Vagina (tissue), 2 donors: ENCODE results near the gene ZSWIM4. TPM values are rescaled to one million over a fixed set of nuclear protein-coding genes. Genes with fewer than 3 reads are reported as not detected.

Experiments used
- DNase-seq, 2 donors: peaks; one replicate each; pipeline ENCODE4 v3.0.0-alpha.2; 2017; ENCODE audit errors: extremely low spot score in 2 of 2
- H3K27ac ChIP-seq: fragments of 200-600 bp; sonication (generic); one replicate; pipeline ENCODE4 v1.5.1; 2019
- H3K27me3 ChIP-seq: fragments of 200-600 bp; sonication (generic); one replicate; pipeline ENCODE4 v1.5.1; 2019
- H3K36me3 ChIP-seq, 2 donors: fragments of 200-600 bp; sonication (generic); one replicate each; pipeline ENCODE4 v1.5.1; 2017 to 2019
- H3K4me1 ChIP-seq: fragments of 200-600 bp; sonication (generic); one replicate; pipeline ENCODE4 v1.5.1; 2019
- H3K4me3 ChIP-seq, 2 donors: fragments of 200-600 bp; sonication (generic); 1 replicate in 1 of 2; 2 replicates in 1 of 2; pipeline ENCODE4 v1.5.1; 2016 to 2019
- H3K9me3 ChIP-seq: fragments of 200-600 bp; sonication (generic); one replicate; pipeline ENCODE4 v1.5.1; 2019
- POLR2A ChIP-seq, 2 donors: fragments of 450-650 bp; IDR thresholded peaks; one replicate each; pipeline ENCODE4 v1.6.1; 2017; ENCODE audit warnings: antibody characterized with exemption in 2 of 2, mild to moderate bottlenecking in 2 of 2, moderate library complexity in 2 of 2
- POLR2AphosphoS5 ChIP-seq, 2 donors: sonication (generic); formaldehyde crosslinking; IDR thresholded peaks; one replicate each; pipeline ENCODE4 v1.9.0; 2017; ENCODE audit warnings: antibody characterized with exemption in 2 of 2, mild to moderate bottlenecking in 2 of 2, low read depth in 1 of 2; ENCODE audit not compliant: insufficient read depth in 1 of 2
- intact Hi-C: fragments of 100-400 bp; cut with DNase I; formaldehyde crosslinking; loops from one replicate; pipeline ENCODE4 v1.15.1; 2023
- microRNA counts, 2 donors: library from miRNA; unstranded; fragments of <30 nt; microRNA quantifications; one replicate each; lab custom pipeline; 2016 to 2017
- microRNA-seq: library from miRNA; unstranded; fragments of <30 nt; microRNA quantifications from one replicate; pipeline ENCODE4, GENCODE V29; 2017; ENCODE audit warnings: borderline number of aligned reads, borderline replicate concordance
- small RNA-seq: library from RNA; depleted of rRNA; stranded (forward); fragments of <200 nt; gene quantifications from one replicate; pipeline ENCODE3, GENCODE V24; 2016
- total RNA-seq: library from RNA; depleted of rRNA; stranded (reverse); fragments of >200 nt; gene quantifications from one replicate; pipeline ENCODE4 v1.2.3, GENCODE V29; 2016
- TF ChIP-seq, protein P1 (sequence below), 3 experiments: fragments of 450-650 bp in 2 of 3; fragments of 200-600 bp in 1 of 3; sonication (generic) in 1 of 3; IDR thresholded peaks; one replicate each; pipeline ENCODE4 v1.5.1; 2017 to 2019; ENCODE audit warnings: antibody characterized with exemption in 3 of 3, mild to moderate bottlenecking in 2 of 3, moderate library complexity in 2 of 3

The ZSWIM4 gene
- total RNA-seq, 1 donor from 2014 or later: 13.0 TPM

DNA sequence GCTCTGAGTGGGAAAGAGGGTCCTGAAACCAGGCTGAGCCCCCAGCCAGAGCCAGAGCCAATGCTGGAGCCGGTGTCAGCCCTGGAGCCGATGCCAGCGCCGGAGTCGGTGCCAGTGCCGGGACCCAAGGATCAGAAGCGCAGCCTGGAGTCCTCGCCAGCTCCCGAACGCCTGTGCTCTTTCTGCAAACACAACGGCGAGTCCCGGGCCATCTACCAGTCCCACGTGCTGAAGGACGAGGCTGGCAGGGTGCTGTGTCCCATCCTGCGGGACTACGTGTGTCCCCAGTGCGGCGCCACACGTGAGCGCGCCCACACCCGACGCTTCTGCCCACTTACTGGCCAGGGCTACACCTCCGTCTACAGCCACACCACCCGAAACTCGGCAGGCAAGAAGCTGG lies 82.1 kb downstream of the ZSWIM4 start:
- DNase-seq: no peak
- TF ChIP-seq, protein P1, sequence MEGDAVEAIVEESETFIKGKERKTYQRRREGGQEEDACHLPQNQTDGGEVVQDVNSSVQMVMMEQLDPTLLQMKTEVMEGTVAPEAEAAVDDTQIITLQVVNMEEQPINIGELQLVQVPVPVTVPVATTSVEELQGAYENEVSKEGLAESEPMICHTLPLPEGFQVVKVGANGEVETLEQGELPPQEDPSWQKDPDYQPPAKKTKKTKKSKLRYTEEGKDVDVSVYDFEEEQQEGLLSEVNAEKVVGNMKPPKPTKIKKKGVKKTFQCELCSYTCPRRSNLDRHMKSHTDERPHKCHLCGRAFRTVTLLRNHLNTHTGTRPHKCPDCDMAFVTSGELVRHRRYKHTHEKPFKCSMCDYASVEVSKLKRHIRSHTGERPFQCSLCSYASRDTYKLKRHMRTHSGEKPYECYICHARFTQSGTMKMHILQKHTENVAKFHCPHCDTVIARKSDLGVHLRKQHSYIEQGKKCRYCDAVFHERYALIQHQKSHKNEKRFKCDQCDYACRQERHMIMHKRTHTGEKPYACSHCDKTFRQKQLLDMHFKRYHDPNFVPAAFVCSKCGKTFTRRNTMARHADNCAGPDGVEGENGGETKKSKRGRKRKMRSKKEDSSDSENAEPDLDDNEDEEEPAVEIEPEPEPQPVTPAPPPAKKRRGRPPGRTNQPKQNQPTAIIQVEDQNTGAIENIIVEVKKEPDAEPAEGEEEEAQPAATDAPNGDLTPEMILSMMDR (IDR thresholded peaks at IDR 0.05): no peak
- no peak for TF ChIP-seq POLR2A (IDR thresholded peaks at IDR 0.05)
- TF ChIP-seq POLR2AphosphoS5 (IDR thresholded peaks at IDR 0.05; ENCODE audit: insufficient read depth in 1 of 2, low read depth in 1 of 2): no peak
- Histone ChIP-seq H3K36me3 (no peaks in the 10 kb centered on the region), H3K27ac (no peak overlapping the region), H3K9me3 (no peaks in the 10 kb centered on the region), H3K4me1 (peaks cover 42% of the 10 kb centered on the region), H3K4me3 (no peak overlapping the region), H3K27me3 (no peaks in the 10 kb centered on the region)
- intact Hi-C loops: loop anchor here (10.0 kb wide), 1 partner anchor 283 kb away; no protein-coding TSS in a partner anchor

DNA sequence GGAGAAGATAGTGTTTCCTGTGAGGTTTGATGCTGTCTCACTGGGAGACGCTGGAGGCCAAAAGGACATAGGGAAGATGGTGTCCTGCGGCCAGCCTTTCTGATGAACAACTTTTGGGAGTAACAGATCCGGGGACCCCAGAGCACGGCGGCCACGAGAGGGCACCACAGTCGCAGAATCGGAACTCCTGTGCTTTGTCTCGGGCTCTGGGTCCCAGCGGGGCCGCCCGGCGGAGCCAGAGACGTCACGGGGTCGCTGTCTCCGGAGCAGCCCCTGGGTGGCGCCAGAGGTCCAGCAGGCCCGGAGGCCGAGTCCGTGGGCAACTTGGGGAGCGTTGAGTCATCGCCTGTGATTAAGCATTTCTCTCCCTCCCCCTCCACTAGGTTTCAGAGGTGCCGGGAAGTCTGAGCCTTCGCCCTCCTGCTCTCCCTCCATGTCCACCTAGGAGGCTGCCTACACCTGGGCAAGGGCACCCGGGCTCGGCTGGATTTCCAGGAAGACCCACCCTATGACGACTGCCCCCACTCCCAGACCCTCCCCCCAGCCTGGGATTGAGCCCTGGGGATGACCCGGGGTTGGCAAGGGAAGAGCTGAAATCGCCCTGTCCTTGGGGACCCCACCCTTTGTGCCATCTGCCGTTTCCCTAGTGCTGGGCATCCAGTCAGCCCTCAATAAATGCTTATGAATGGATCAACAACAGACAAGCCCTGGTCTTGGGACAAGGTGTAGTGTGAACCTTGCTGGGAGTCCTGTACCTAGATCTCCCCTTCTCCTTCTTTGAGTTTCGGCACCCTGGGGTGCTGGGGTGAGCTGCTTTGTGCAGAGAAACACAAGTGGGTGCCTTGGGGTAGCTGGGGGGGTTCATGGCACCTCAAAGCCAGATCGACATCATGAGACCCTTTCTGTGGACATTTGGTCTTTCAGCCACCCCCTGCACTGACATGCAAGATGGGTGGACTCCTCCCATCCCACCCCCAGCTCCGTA lies 85.1 kb downstream of the ZSWIM4 start:
- intact Hi-C loops: loop anchor here (2.0 kb wide), 1 partner anchor 194 kb away; no protein-coding TSS in a partner anchor
- H3K4me1 ChIP-seq: peaks cover 54% of the 10 kb centered on the region
- H3K4me3 ChIP-seq: peak overlapping the region; percentile 11 to 36
- no peaks in the 10 kb centered on the region for H3K27me3 ChIP-seq
- H3K36me3 ChIP-seq: no peaks in the 10 kb centered on the region
- DNase-seq: peak in 1 of 2 donors; percentile 97
- H3K9me3 ChIP-seq: no peaks in the 10 kb centered on the region
- TF ChIP-seq POLR2AphosphoS5 (IDR thresholded peaks at IDR 0.05; ENCODE audit: insufficient read depth in 1 of 2, low read depth in 1 of 2): peak; percentile 89 to 93
- no peak for TF ChIP-seq POLR2A (IDR thresholded peaks at IDR 0.05)
- TF ChIP-seq, protein P1 (IDR thresholded peaks at IDR 0.05): peak; percentile 97 to 100 (median 100)
- peak overlapping the region; percentile 83 for H3K27ac ChIP-seq

DNA sequence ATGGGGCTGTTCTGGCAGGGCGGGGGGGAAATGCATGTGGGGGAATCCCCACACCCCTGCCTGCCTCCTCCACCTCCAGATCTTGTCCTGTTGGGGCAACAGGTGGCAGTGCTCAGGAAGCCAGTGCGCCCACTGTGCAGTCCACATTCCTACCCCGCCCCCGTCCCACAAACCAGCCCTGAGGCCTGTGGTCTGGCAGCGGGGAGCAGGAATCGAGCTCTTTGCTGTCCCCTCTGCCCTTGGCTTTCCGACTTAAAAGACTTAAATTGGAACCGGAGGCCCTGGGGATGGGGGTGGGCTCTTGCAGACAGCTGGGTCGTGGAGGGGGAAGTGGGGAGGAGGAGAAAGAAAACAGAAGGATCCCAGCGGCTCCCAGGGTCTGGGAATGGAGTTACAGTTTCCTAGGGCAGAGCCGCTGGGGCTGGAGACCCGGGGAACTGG lies 86.0 kb downstream of the ZSWIM4 start:
- peak overlapping the region; percentile 18 for H3K27ac ChIP-seq
- H3K4me3 ChIP-seq: no peak overlapping the region
- H3K4me1 ChIP-seq: peaks cover 62% of the 10 kb centered on the region
- no peaks in the 10 kb centered on the region for H3K9me3 ChIP-seq
- TF ChIP-seq, protein P1 (IDR thresholded peaks at IDR 0.05): no peak
- TF ChIP-seq POLR2A (IDR thresholded peaks at IDR 0.05) (no peak), POLR2AphosphoS5 (IDR thresholded peaks at IDR 0.05; ENCODE audit: insufficient read depth in 1 of 2, low read depth in 1 of 2) (no peak)
- H3K27me3 ChIP-seq: no peaks in the 10 kb centered on the region
- intact Hi-C loops: loop anchor here (2.0 kb wide), 1 partner anchor 194 kb away; no protein-coding TSS in a partner anchor
- no peak for DNase-seq
- H3K36me3 ChIP-seq: no peaks in the 10 kb centered on the region

MicroRNA genes within 50 kb of the gene (microRNA counts, 767-probe panel; counts per million panel counts)
- microRNA hsa-miR-181c-5p (lab: Ali Mortazavi, UCI) (899 to 1,257 counts per million in 2 donors), microRNA hsa-miR-23a-3p (lab: Ali Mortazavi, UCI) (7,829 to 8,492 counts per million in 2 donors), microRNA hsa-miR-24-3p (lab: Ali Mortazavi, UCI) (5,315 to 6,376 counts per million in 2 donors), microRNA hsa-miR-27a-3p (lab: Ali Mortazavi, UCI) (261 to 1,296 counts per million in 2 donors)

Small RNA genes within 50 kb of the gene (microRNA-seq; reads per million reads assigned to microRNA genes)
- gene MIR181C (158 reads per million, percentile 59 among the genes with 10 or more reads in this experiment), gene MIR181D (141 reads per million, percentile 58 among the genes with 10 or more reads in this experiment)

Small RNA genes within 50 kb of the gene (small RNA-seq; reads per million reads assigned to genes)
- gene MIR181C: 69.1 reads per million, percentile 97 among the genes with 10 or more reads in this experiment
- 43.0 reads per million, percentile 96 among the genes with 10 or more reads in this experiment for gene MIR181D
- not detected for gene RN7SL619P

Other genes with a start within 250 kb of the ZSWIM4 start
- 69.0 TPM for gene MRI1, start 30.9 kb upstream of the ZSWIM4 start, total RNA-seq
- gene C19orf53, start 21.0 kb upstream of the ZSWIM4 start, total RNA-seq: 189 TPM
- not detected for gene NANOS3, start 81.7 kb downstream of the ZSWIM4 start, total RNA-seq
- gene BRME1, start 110.7 kb downstream of the ZSWIM4 start, total RNA-seq: 12.0 TPM
- gene CC2D1A, start 110.8 kb downstream of the ZSWIM4 start, total RNA-seq: 44.4 TPM
- gene PODNL1, start 143.0 kb downstream of the ZSWIM4 start, total RNA-seq: 5.2 TPM
- gene DCAF15, start 157.1 kb downstream of the ZSWIM4 start, total RNA-seq: 20.6 TPM
- 9.6 TPM for gene RFX1, start 210.9 kb downstream of the ZSWIM4 start, total RNA-seq
- not detected for gene RLN3, start 232.7 kb downstream of the ZSWIM4 start, total RNA-seq
- 1.5 TPM for gene IL27RA, start 236.3 kb downstream of the ZSWIM4 start, total RNA-seq